Mesenteric fat pad (tissue), 1 donor: ENCODE data around the gene COL4A4. TPM values are rescaled to one million over a fixed set of nuclear protein-coding genes. Genes with fewer than 3 reads are reported as not detected.

Source experiments
- DNase-seq: peaks from one replicate; pipeline ENCODE4 v3.0.0-alpha.2; 2020; ENCODE audit warnings: low spot score
- total RNA-seq: library from RNA; stranded (reverse); fragmentation: NEBNext Ultra II Directional; extraction: Animal tissue kit (Norgen Biotek cat#: 25700); gene quantifications from one replicate; pipeline ENCODE4 v1.2.1, GENCODE V29; 2021
- donor health status: DM: yes; HTN: yes; CAD: no.

COL4A4 gene
- total RNA-seq, 1 donor from 2014 or later: 0.45 TPM

- no peak for DNase-seq
Observed at GRCh38 chr2:226984750-226985582, 179.0 kb downstream of the COL4A4 start.

DNA sequence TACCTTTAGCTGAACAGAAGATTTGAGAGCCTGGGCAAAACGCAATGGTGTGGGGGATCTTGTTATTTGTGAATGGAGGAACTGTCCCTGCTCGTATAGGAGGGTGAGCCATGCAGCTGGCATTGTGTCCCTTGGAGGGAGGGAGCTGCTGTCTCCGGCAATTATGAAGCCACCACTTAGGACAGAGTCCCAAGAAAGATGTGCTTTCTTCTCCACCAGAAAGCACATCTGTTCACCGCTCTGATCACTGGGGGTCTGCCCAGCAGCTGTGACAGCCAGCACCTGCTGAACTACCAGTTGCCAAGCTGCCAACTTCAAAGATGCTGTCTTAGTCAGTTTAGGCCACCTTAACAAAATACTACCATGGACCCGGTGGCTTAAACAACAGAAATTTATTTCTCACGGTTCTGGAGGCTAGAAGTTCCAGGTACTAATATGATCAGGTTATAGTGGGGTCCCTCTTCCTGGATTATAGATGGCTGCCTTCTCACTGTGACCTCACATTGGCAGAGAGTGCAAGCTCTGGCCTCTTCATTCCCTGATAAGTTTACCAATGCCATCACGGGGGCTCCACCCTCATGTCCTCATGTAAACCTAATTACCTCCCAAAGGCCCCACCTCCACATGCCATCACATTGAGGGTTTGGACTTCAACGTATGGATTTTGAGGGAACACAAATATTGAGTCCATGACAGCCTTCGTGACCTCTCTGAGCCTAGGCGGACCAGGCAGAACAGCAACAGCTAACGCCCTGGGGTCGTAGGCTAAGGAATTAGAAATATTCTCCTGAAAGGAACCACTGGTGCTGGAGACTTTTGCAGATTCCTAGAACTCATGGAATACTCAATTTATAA lies 179.9 kb downstream of the COL4A4 start:
- no peak for DNase-seq

GRCh38 chr2:226981791-226982326 lies 182.1 kb downstream of the COL4A4 start:
- no peak for DNase-seq

DNA sequence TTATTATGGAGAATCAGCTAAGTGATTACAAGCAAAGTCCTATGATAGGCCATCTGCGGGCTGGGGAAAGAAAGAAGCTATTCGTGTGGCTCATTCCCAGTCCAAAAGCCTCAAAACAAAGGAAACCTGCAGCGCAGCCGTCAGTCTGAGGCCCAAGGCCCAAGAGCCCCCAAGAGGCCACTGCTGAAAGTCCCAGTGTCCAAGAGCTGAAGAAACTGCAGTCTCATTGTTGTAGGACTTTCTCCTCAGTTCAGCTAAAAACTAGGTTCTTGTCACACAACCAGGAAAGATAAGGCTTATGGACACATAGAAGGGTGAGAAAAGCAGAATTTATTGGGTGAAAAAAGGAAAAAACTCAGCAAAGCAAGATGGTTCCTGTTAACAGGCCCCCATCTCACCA lies 185.0 kb downstream of the COL4A4 start:
- DNase-seq: no peak

GRCh38 chr2:226978300-226978699 lies 185.7 kb downstream of the COL4A4 start:
- DNase-seq: no peak

DNA sequence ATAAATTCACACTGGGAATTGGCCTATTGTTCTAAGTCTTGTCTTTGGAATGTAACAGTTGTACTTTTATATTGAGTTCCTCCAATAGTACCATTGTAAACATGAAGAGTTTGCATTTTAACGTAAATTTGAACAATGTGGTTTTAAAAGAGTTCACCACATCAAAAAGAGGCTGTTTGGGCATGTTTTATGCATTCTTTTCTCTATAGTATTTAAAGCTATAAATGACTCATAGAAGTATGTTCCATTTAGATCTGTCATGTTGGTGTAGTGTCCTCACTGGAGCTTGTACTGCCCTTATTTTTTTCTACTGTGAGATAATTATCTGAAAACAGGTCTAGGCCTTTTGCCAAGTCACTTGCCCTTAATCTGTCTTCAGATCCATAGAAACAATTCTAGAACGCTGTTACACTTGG lies 186.2 kb downstream of the COL4A4 start:
- no peak for DNase-seq

GRCh38 chr2:226973816-226974215 lies 190.2 kb downstream of the COL4A4 start:
- no peak for DNase-seq

GRCh38 chr2:226971770-226972169 lies 192.2 kb downstream of the COL4A4 start:
- no peak for DNase-seq

DNA sequence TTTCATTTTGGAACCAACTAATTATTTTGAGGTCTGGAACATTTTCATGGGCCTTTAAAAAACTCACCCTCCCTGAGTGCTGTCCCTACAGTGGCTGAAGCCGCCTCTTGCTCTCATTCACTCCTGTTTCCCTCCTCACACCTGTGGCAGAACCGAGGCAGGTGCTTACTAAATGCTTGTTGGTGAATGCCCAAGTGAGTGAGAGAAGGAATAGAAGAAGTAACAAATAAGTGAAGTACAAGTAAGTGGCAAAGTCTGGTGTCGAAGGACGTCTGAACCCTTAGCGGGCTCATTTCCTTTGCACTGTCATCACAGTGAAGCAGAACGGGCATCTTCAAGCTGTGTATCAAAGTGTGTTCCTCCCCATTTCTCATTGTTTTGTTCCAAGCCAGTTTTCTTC lies 192.9 kb downstream of the COL4A4 start:
- DNase-seq: no peak

DNA sequence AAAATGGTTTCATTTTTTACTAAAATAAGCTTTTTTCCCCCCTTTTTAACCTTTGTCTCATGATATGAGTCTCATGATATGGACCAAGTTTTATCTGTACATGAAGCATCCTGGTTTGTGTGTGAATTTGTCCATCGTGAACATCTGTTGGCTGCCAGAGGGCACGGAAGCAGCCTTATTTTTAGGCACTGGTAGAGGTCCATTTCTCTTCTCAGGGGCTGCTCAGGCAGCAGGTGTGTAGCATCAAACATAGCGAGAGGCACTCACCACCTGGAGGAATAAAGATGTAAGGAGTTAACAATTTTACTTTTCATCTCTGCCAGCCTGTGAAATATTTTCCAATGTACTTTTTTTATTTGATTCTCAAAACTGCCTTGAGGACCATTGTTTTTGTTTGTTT lies 193.6 kb downstream of the COL4A4 start:
- no peak for DNase-seq

- no peak for DNase-seq
Observed at GRCh38 chr2:226969417-226970080, 194.5 kb downstream of the COL4A4 start.

- no peak for DNase-seq
Observed at GRCh38 chr2:226965376-226965775, 198.6 kb downstream of the COL4A4 start.

GRCh38 chr2:226963528-226963927 lies 200.5 kb downstream of the COL4A4 start:
- DNase-seq: no peak

GRCh38 chr2:226962176-226962773 lies 201.7 kb downstream of the COL4A4 start:
- no peak for DNase-seq

DNA sequence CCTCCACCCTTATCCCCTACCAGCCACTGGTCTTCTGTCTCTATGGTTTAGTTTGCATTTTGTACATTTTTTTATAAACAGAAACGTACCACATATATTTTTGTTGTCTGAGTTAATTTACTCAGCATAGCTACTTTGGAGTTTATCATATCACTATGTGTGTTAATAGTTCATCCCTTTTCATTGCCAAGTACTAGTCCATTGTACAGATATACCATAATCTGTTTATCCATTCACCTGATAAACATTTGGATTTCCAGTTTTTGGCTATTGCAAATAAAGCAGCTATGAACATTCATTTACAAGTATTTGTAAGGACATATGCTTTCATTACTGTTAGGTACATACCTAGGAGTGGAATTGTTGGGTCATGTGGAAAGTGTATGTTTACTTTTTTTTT lies 204.6 kb downstream of the COL4A4 start:
- no peak for DNase-seq

DNA sequence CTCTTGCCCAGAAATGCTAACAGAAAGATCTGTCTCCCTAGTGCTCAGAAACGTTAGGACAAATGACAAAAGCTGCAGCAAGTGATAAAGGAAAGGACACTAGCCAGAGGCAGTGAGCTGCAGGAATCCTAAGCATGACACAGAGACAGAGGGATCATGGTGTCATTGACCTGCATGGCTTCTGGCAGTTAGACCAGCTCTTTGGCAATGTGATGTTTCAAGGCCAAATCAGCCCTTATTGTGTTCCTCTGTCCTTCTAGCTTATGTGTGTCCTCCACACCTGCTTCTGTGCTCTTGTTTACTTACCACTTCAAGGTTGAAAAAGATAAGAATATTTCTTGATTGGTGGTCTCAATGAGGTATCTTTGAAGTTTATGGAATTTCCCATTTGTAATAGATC lies 207.3 kb downstream of the COL4A4 start:
- DNase-seq: no peak

DNA sequence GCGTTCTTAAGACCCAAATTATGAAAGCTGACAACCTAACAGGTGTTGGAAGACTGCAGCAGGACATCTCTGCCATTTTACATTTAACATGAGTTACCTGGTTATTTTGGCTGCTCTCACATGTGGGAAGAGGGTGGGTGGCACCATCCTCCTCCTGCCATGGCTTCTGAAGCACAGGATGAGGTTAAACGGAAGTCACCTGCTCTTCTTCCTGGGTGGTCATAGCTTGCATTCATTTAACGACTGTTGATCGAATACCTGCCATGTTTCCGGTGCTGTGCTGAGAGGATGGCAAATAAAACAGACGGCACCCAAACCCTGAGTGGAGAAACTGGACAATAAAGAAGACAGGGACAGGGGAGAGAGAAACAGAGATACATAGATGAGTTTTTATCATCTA lies 210.2 kb downstream of the COL4A4 start:
- DNase-seq: no peak

GRCh38 chr2:226953206-226953605 lies 210.8 kb downstream of the COL4A4 start:
- DNase-seq: no peak
